ENCODE measurements around the gene LBH.

The LBH gene

DNA sequence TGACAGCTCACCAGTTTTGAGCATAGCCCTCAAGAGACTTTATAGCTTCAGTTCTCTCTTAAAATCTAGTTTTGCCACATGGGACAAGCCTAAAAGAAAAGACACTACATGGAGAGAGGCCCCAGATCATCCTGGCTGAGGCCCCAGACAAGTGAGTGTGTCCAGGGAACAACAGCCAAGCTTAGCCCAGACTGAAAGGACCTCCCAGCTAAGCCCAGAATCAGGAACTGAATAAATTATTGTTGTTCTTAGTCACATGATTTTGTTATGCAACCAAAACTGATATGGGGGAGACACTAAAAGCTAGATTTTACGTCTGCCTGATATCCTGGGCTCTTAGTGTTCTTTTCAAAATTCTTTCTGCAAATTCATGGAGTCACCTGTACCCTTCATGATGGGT lies 29.3 kb upstream of the LBH start:
- H3K4me3 Mint-ChIP-seq: peak overlapping the region in 1 of 3 experiments; percentile 32
- peak overlapping the region in 2 of 3 experiments; percentile 91 to 96 for H3K27ac Mint-ChIP-seq
- no peaks in the 10 kb centered on the region for H3K36me3 Mint-ChIP-seq (ENCODE audit: low read depth)
- H3K4me1 Mint-ChIP-seq: peaks cover 32% of the 10 kb centered on the region
- TF ChIP-seq, protein P1, sequence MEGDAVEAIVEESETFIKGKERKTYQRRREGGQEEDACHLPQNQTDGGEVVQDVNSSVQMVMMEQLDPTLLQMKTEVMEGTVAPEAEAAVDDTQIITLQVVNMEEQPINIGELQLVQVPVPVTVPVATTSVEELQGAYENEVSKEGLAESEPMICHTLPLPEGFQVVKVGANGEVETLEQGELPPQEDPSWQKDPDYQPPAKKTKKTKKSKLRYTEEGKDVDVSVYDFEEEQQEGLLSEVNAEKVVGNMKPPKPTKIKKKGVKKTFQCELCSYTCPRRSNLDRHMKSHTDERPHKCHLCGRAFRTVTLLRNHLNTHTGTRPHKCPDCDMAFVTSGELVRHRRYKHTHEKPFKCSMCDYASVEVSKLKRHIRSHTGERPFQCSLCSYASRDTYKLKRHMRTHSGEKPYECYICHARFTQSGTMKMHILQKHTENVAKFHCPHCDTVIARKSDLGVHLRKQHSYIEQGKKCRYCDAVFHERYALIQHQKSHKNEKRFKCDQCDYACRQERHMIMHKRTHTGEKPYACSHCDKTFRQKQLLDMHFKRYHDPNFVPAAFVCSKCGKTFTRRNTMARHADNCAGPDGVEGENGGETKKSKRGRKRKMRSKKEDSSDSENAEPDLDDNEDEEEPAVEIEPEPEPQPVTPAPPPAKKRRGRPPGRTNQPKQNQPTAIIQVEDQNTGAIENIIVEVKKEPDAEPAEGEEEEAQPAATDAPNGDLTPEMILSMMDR (IDR thresholded peaks at IDR 0.05; ENCODE audit: unreplicated experiment in 3 of 3): no peak
- no peaks in the 10 kb centered on the region for H3K9me3 Mint-ChIP-seq
- H3K27me3 Mint-ChIP-seq (ENCODE audit: low read depth): peaks cover 5% of the 10 kb centered on the region

DNA sequence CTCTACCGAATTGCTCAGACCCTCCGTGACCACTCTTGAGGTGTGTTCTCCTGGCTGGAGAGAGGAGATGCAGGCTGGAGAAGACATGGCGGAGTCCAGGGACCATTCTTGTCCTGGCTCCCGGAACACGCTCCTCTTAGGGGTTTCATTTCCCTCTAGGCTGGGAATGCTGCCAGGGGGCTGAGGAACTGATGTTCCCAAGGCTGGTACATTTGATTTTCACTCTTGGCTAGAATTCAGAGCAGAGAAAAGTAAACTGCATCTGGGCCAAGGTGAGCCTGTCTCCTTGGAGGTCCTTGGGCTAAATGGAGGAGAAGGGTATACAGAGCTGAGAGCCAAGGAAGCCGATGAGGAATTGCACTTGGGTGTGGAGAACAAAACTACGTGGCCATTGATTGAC lies 28.2 kb upstream of the LBH start:
- H3K36me3 Mint-ChIP-seq (ENCODE audit: low read depth): no peaks in the 10 kb centered on the region
- no peak overlapping the region for H3K4me3 Mint-ChIP-seq
- H3K4me1 Mint-ChIP-seq: peaks cover 32% of the 10 kb centered on the region
- no peaks in the 10 kb centered on the region for H3K9me3 Mint-ChIP-seq
- peaks cover 5% of the 10 kb centered on the region for H3K27me3 Mint-ChIP-seq (ENCODE audit: low read depth)
- H3K27ac Mint-ChIP-seq: no peak overlapping the region
- TF ChIP-seq, protein P1 (IDR thresholded peaks at IDR 0.05; ENCODE audit: unreplicated experiment in 3 of 3): no peak

DNA sequence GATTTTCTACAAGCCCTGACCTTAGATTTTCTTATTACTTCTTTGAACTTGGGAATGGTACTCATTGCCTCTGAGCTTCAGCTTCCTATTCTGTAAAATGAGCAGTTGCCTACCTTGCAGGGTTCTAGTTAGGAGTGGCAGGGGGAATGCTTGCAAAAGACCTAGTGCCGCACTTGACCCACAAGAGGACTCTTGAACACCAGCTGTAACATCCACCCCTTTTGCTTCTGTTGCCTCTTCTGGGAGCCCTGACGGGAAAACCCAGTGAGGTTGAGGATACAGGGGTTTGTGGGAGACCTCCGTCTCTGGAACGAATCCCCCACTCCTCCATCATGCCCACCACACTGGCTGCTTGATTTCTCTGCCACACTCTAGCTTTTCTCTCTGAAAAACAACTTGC lies 27.1 kb upstream of the LBH start:
- Mint-ChIP-seq H3K27ac (no peak overlapping the region), H3K27me3 (ENCODE audit: low read depth) (peaks cover 5% of the 10 kb centered on the region), H3K4me3 (no peak overlapping the region), H3K36me3 (ENCODE audit: low read depth) (no peaks in the 10 kb centered on the region), H3K9me3 (no peaks in the 10 kb centered on the region), H3K4me1 (peaks cover 41% of the 10 kb centered on the region)
- TF ChIP-seq, protein P1 (IDR thresholded peaks at IDR 0.05; ENCODE audit: unreplicated experiment in 3 of 3): no peak

DNA sequence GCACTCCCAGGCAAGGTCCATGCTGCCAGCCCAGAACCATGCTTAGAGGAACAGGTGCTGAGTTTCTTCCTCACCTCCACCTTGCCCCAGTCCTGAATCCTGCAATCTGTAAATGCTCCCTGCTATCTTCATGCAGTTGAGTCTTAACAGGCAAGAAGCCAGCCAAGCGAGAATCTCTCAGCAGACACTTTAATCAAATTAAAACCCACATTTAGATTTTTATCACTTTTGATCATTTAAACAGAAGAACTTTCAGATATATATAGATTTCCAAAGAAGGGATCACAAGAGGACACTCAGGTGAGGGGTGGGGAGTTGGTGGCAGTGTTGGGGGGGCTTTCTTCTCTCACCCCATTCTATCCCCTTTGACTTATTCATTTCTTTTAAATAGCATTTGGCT lies 25.9 kb upstream of the LBH start:
- peaks cover 41% of the 10 kb centered on the region for H3K4me1 Mint-ChIP-seq
- no peak overlapping the region for H3K4me3 Mint-ChIP-seq
- H3K27me3 Mint-ChIP-seq (ENCODE audit: low read depth): peaks cover 5% of the 10 kb centered on the region
- H3K9me3 Mint-ChIP-seq: no peaks in the 10 kb centered on the region
- no peak overlapping the region for H3K27ac Mint-ChIP-seq
- H3K36me3 Mint-ChIP-seq (ENCODE audit: low read depth): no peaks in the 10 kb centered on the region
- TF ChIP-seq, protein P1 (IDR thresholded peaks at IDR 0.05; ENCODE audit: unreplicated experiment in 3 of 3): no peak

DNA sequence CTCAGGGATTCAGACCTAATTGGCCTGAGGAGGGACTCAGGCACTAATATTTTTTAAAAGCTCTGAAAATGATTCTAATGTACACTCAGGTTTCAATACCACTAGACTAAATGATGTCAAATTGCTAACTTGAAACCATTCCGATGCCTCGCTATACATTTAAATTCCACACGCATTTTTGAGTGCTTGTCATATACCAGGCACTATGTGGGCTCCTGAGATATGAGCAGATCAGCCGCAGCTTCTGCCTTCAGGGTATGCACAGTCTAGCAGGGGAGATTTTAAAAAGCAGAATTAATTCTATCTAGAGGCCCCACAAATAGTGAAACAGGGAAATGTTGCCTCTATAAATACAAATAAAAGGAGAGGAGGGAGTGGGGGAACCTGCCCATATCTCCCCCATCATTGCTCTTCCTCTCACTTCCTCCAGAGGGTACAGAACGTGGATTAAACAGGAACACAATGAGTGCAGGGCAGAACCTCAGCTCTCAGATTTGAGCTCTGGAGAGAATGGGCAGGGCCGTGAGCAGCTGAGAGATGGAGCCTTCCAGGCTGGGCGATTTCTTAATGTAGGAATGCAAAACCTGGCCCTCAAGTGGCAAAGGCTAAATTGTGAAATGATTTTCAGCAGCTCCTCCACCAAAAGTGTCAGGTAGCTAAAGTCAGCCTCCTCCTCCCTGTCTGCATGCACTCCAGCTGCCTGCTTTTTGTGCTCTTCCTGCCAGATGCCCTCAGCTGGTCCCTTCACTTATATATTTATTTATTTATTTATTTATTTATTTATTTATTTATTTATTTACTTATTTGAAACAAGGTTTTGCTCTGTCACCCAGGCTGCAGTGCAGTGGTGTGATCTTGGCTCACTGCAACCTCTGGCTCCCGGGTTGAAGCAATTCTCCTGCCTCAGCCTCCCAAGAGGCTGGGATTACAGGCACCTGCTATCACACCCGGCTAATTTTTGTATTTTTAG lies 24.6 kb upstream of the LBH start:
- no peaks in the 10 kb centered on the region for H3K9me3 Mint-ChIP-seq
- no peak overlapping the region for H3K4me3 Mint-ChIP-seq
- H3K27me3 Mint-ChIP-seq (ENCODE audit: low read depth): peaks cover 5% of the 10 kb centered on the region
- TF ChIP-seq, protein P1 (IDR thresholded peaks at IDR 0.05; ENCODE audit: unreplicated experiment in 3 of 3): no peak
- no peak overlapping the region for H3K27ac Mint-ChIP-seq
- no peaks in the 10 kb centered on the region for H3K36me3 Mint-ChIP-seq (ENCODE audit: low read depth)
- H3K4me1 Mint-ChIP-seq: peaks cover 33% of the 10 kb centered on the region

DNA sequence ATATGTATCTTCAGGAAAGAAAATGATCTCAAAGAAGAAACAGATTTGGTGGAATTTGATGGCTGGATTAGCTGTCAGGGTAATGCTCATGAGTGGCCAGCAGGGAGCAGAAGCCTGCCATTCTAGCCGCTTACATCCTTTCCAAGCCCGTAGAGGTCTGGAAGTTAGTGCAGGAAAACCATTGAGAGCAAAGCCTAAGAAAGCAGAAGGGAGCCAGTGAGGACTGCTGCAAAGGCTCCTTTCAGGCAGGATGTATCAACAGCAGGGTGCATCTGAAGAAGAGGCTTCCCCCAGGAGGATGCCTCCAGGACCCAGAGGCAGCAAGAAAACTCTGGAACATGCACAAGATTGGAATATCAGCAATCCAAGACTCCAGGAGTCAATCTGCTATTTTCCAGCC lies 22.9 kb upstream of the LBH start:
- Mint-ChIP-seq H3K4me3 (no peak overlapping the region), H3K9me3 (no peaks in the 10 kb centered on the region), H3K4me1 (peaks cover 23% of the 10 kb centered on the region), H3K36me3 (ENCODE audit: low read depth) (no peaks in the 10 kb centered on the region), H3K27ac (peak overlapping the region; percentile 7 to 88 (median 30)), H3K27me3 (ENCODE audit: low read depth) (peaks cover 5% of the 10 kb centered on the region)
- TF ChIP-seq, protein P1 (IDR thresholded peaks at IDR 0.05; ENCODE audit: unreplicated experiment in 3 of 3): peak; percentile 89 to 97 (median 95)

Data from nephron (organoid).